Measurements from ENCODE around the gene SNED1.

DNA sequence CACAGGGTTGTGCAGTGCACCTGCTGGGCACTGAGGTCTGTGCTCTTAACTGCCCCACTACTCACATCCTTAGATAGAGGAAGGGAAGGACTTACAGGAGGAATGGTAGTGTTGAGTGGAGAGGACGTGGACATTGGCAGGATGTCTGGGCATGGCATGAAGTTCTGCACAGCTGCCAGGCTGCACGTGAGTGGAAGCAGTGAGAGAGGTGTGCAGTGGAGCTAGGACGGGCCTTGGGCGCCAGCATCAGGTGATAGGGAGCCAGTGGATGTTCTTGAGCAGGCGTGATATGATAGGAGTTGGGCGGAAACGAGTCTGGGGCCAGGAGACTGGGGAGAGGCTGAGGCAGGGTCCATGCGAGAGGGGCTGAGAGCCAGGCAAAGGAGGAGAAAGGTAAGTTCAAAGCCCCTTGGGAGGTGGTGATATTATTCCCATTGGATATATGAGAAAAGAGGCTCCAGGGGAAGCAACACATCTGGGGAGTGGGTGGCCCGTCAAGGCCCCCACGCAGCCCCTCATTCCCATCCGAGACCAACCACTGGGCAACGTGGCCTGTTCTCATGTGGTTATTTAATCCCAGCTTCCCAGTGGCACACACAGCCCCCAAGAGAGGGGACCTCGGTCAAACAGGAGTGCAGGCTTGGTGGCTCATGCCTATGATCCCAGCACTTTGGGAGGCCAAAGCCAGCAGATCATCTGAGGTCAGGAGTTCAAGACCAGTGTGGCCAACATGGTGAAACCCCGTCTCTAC is 45.7 kb upstream of the SNED1 start:
- TF ChIP-seq POLR2AphosphoS5 (IDR thresholded peaks at IDR 0.05; ENCODE audit: low read depth, low read length), result no peak
- TF ChIP-seq, protein P1, sequence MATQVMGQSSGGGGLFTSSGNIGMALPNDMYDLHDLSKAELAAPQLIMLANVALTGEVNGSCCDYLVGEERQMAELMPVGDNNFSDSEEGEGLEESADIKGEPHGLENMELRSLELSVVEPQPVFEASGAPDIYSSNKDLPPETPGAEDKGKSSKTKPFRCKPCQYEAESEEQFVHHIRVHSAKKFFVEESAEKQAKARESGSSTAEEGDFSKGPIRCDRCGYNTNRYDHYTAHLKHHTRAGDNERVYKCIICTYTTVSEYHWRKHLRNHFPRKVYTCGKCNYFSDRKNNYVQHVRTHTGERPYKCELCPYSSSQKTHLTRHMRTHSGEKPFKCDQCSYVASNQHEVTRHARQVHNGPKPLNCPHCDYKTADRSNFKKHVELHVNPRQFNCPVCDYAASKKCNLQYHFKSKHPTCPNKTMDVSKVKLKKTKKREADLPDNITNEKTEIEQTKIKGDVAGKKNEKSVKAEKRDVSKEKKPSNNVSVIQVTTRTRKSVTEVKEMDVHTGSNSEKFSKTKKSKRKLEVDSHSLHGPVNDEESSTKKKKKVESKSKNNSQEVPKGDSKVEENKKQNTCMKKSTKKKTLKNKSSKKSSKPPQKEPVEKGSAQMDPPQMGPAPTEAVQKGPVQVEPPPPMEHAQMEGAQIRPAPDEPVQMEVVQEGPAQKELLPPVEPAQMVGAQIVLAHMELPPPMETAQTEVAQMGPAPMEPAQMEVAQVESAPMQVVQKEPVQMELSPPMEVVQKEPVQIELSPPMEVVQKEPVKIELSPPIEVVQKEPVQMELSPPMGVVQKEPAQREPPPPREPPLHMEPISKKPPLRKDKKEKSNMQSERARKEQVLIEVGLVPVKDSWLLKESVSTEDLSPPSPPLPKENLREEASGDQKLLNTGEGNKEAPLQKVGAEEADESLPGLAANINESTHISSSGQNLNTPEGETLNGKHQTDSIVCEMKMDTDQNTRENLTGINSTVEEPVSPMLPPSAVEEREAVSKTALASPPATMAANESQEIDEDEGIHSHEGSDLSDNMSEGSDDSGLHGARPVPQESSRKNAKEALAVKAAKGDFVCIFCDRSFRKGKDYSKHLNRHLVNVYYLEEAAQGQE (IDR thresholded peaks at IDR 0.05; ENCODE audit: insufficient read depth in 1 of 2, low read depth in 2 of 2, low read length in 2 of 2), result no peak
- no peak for TF ChIP-seq SIN3A (IDR thresholded peaks at IDR 0.05; ENCODE audit: borderline replicate concordance, insufficient read depth, low read length)
- no peak for TF ChIP-seq TAF1 (IDR thresholded peaks at IDR 0.05; ENCODE audit: borderline replicate concordance, insufficient read depth, low read length)
